Panc1 (cell line): ENCODE data around the gene ZCCHC2. TPM values are rescaled to one million over a fixed set of nuclear protein-coding genes. Genes with fewer than 3 reads are reported as not detected.

Experiments used
- ATAC-seq: fragments of 200-7000 bp; cut with Tn5 transposase; 2 replicates; pipeline ENCODE4 v1.9.1; 2020; ENCODE audit warnings: mild to moderate bottlenecking, moderate library complexity
- BruUV-seq: library from RNA; stranded (reverse); fragments of 400-500 nt; replicated peaks from 2 replicates; lab custom pipeline; 2021; lab: Mats Ljungman, UMichigan
- CTCF ChIA-PET: fragments of 300-600 bp; sonication (Branson Sonifier 250); formaldehyde crosslinking; loops from one replicate; lab custom pipeline; 2022; ENCODE audit warnings: antibody characterized with exemption; lab: Charles Lee
- POLR2A ChIA-PET: fragments of 300-600 bp; sonication (Branson Sonifier 250); formaldehyde crosslinking; loops from one replicate; lab custom pipeline; 2022; ENCODE audit warnings: antibody characterized with exemption; lab: Charles Lee
- DNase-seq: peaks from one replicate; pipeline ENCODE4 v3.0.0-alpha.2; 2010; ENCODE audit warnings: low read depth, low spot score
- H3K27ac ChIP-seq: 2 replicates; pipeline ENCODE4 v1.5.1; 2011; ENCODE audit warnings: mild to moderate bottlenecking, low read length, inconsistent platforms
- H3K27me3 ChIP-seq: fragments of 200-500 bp; sonication (Bioruptor generic); 2 replicates; pipeline ENCODE4 v1.6.0; 2014; ENCODE audit warnings: low read length, inconsistent platforms; ENCODE audit not compliant: control insufficient read depth, insufficient read depth
- H3K36me3 ChIP-seq: fragments of 200-500 bp; sonication (Bioruptor generic); 2 replicates; pipeline ENCODE4 v1.5.1; 2014; ENCODE audit warnings: inconsistent platforms, mild to moderate bottlenecking, low read length, moderate library complexity; ENCODE audit not compliant: control insufficient read depth, insufficient read depth
- H3K4me1 ChIP-seq: 2 replicates; pipeline ENCODE4 v1.5.1; 2011; ENCODE audit warnings: inconsistent platforms, mild to moderate bottlenecking, low read length, moderate library complexity; ENCODE audit not compliant: control insufficient read depth, insufficient read depth
- H3K4me3 ChIP-seq, 2 experiments: 2 replicates each; pipeline ENCODE4 v1.5.1; 2011 to 2012; ENCODE audit warnings: low read depth in 2 of 2, low read length in 2 of 2, mild to moderate bottlenecking in 2 of 2, inconsistent platforms in 1 of 2, moderate library complexity in 1 of 2
- H3K9me3 ChIP-seq: fragments of 200-500 bp; sonication (Bioruptor generic); 2 replicates; pipeline ENCODE4 v1.5.1; 2014; ENCODE audit warnings: low read depth, mild to moderate bottlenecking, inconsistent platforms, low read length, moderate library complexity; ENCODE audit not compliant: control insufficient read depth, insufficient read depth
- CTCF ChIP-seq: fragments of 450-650 bp; IDR thresholded peaks from 2 replicates; pipeline ENCODE4 v1.5.1; 2017; ENCODE audit warnings: mild to moderate bottlenecking
- POLR2AphosphoS5 ChIP-seq: IDR thresholded peaks from 2 replicates; pipeline ENCODE4 v1.6.1; 2012; ENCODE audit warnings: mild to moderate bottlenecking, low read depth, low read length, moderate library complexity
- REST ChIP-seq, 2 experiments: IDR thresholded peaks; 2 replicates each; pipeline ENCODE4 v1.6.1; 2011 to 2012; ENCODE audit warnings: low read depth in 2 of 2, control low read depth in 1 of 2, low read length in 1 of 2, mild to moderate bottlenecking in 1 of 2, moderate library complexity in 1 of 2; ENCODE audit not compliant: insufficient read depth in 1 of 2
- SIN3A ChIP-seq: IDR thresholded peaks from 2 replicates; pipeline ENCODE4 v1.6.1; 2012; ENCODE audit warnings: low read depth, mild to moderate bottlenecking, low read length, moderate library complexity, borderline replicate concordance; ENCODE audit not compliant: insufficient read depth
- TCF7L2 ChIP-seq: IDR thresholded peaks from 2 replicates; pipeline ENCODE4 v1.6.1; 2011; ENCODE audit warnings: mild to moderate bottlenecking, low read depth, low read length, inconsistent platforms
- in situ Hi-C: cut with HindIII; loops from 2 replicates; pipeline ENCODE4 v1.10.0; 2016; ENCODE audit warnings: low sequenced_read_pairs, low pct_unique_long_range_greater_than_20kb
- intact Hi-C: fragments of 100-400 bp; cut with micrococcal nuclease; formaldehyde crosslinking; loops from one replicate; pipeline ENCODE4 v1.10.0; 2022; ENCODE audit not compliant: unreplicated experiment
- total RNA-seq: library from RNA; stranded (reverse); gene quantifications from one replicate; pipeline ENCODE4 v1.2.1, GENCODE V29; 2021; ENCODE audit not compliant: unreplicated experiment

ZCCHC2 gene
- total RNA-seq, 1 experiment from 2014 or later: 18.2 TPM

GRCh38 chr18:62549755-62550154 lies 26.9 kb downstream of the ZCCHC2 start:
- ChIA-PET CTCF (no interaction called here), POLR2A (no interaction called here)
- Histone ChIP-seq H3K27me3 (no peaks in the 10 kb centered on the region), H3K4me1 (peaks cover 4% of the 10 kb centered on the region; the same call in 1 of the 2 replicates), H3K36me3 (no peaks in the 10 kb centered on the region; the same call in 1 of the 2 replicates), H3K27ac (no peak overlapping the region), H3K9me3 (no peaks in the 10 kb centered on the region), H3K4me3 (no peak overlapping the region)
- ATAC-seq (no peak), DNase-seq (no peak)
- intact Hi-C loops: no loop called here
- TF ChIP-seq TCF7L2: no peak
- TF ChIP-seq REST (IDR thresholded peaks at IDR 0.05; ENCODE audit: insufficient read depth in 1 of 2, low read depth in 2 of 2, low read length in 1 of 2): no peak
- TF ChIP-seq CTCF: no peak
- TF ChIP-seq POLR2AphosphoS5: no peak
- TF ChIP-seq SIN3A: no peak
- in situ Hi-C loops: no loop called here
- BruUV-seq: no TSS peak

GRCh38 chr18:62550746-62551145 lies 27.9 kb downstream of the ZCCHC2 start:
- BruUV-seq: no TSS peak
- TF ChIP-seq SIN3A (no peak), CTCF (no peak), REST (IDR thresholded peaks at IDR 0.05; ENCODE audit: insufficient read depth in 1 of 2, low read depth in 2 of 2, low read length in 1 of 2) (no peak), TCF7L2 (no peak), POLR2AphosphoS5 (no peak)
- Histone ChIP-seq H3K9me3 (no peaks in the 10 kb centered on the region), H3K4me1 (peaks cover 8% of the 10 kb centered on the region), H3K36me3 (no peaks in the 10 kb centered on the region; the same call in 1 of the 2 replicates), H3K27ac (no peak overlapping the region), H3K4me3 (no peak overlapping the region), H3K27me3 (no peaks in the 10 kb centered on the region)
- DNase-seq (no peak), ATAC-seq (no peak)
- intact Hi-C loops: no loop called here
- ChIA-PET POLR2A (no interaction called here), CTCF (no interaction called here)
- in situ Hi-C loops: no loop called here
